ENCODE measurements around the gene EPB41L4B. TPM values are rescaled to one million over a fixed set of nuclear protein-coding genes. Genes with fewer than 3 reads are reported as not detected.
"Not testable (repeated sequence)": the region's sequence is repeated elsewhere in the genome, so short reads cannot be mapped to it uniquely, and the experiment has no call there.

EPB41L4B gene
- total RNA-seq, 1 experiment from 2014 or later, result 24.5 TPM

DNA sequence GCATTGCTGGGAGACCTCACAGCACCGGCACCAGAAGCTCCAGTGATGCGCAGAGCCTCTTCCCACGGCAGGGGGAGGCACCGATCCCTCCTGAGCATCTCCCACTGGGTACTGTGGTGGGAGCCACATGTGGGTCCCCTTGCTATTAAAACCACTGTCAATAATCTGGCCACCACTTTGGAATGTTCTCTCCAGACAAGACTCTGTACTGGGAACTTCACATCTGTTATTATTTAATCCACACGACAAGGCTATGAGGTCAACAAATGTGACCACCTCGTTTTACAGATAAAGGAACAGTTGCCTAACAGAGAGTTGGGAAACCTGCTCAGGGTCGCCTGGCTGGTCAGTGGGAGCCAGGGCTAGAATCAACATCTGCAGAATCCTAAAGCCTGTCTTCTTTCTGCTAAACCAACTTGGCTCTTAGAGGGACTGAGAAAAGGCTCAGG is 72.7 kb downstream of the EPB41L4B start:
- DNase-seq (ENCODE audit: extremely low read depth, low read depth), result no peak

DNA sequence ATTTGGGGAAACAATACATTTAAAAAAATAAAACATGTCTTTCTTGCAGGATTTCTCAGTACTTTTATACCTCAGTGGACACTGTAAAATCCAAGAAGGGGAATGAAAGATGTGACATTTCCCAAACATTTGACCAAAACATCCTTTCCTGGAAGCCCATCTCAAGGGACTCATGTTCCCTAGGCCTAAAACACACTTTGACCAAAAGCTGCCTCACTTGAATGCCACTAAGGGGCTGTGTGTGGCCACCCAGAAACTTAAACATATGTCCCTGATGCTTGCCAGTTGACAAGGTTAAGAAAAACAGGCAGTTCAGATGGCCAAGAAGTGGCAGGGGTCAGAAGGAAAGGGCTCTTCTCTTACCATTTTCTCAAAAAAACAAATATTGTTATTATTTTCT is 73.6 kb downstream of the EPB41L4B start:
- DNase-seq (ENCODE audit: extremely low read depth, low read depth), result no peak

DNA sequence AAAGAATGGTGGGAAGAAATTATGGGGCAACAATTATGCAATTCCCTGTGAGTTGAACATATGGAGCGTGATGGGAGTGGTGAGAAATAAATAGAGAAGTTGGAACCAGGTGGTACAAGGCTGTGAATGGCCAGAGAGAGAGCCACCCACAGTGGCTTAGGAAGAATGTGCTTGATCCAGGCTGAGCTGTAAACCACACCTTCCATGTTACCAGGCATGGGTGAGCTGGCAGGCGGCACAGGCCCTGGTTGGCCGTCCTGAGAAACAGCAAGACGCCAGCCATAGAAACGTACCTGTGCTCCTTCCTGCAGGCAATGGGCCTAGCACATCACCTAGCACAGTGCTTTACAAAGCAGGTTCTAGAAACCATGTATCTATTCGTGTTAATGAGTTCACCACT is 74.3 kb downstream of the EPB41L4B start:
- no peak for DNase-seq (ENCODE audit: extremely low read depth, low read depth)

DNA sequence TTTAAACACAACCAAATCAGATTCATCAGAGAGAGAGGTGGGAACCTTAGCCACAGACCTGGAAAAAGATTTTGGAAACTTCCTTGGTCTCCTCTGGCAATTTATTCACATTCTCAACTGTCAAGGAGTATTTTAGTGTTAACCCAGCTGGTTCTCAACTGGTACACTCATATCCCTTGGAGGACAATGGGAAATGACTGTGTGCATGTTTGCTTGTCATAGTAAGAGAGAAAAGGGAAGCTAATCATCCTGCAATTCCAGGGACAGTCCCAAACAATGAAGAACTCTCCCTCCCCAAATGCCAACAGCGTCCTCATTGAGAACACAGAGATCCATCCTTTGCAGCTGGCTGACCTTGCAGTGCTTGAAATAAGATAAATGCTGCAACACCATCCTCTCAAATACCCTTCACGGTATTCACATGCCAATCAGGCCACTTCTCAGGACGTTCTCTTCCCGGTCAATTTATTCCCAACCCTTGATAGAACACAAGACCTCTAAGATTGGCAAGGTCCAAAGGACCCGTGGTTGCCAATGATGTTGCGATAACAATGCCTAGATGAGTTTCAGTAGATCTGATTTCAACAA is 75.5 kb downstream of the EPB41L4B start:
- DNase-seq (ENCODE audit: extremely low read depth, low read depth), result no peak

DNA sequence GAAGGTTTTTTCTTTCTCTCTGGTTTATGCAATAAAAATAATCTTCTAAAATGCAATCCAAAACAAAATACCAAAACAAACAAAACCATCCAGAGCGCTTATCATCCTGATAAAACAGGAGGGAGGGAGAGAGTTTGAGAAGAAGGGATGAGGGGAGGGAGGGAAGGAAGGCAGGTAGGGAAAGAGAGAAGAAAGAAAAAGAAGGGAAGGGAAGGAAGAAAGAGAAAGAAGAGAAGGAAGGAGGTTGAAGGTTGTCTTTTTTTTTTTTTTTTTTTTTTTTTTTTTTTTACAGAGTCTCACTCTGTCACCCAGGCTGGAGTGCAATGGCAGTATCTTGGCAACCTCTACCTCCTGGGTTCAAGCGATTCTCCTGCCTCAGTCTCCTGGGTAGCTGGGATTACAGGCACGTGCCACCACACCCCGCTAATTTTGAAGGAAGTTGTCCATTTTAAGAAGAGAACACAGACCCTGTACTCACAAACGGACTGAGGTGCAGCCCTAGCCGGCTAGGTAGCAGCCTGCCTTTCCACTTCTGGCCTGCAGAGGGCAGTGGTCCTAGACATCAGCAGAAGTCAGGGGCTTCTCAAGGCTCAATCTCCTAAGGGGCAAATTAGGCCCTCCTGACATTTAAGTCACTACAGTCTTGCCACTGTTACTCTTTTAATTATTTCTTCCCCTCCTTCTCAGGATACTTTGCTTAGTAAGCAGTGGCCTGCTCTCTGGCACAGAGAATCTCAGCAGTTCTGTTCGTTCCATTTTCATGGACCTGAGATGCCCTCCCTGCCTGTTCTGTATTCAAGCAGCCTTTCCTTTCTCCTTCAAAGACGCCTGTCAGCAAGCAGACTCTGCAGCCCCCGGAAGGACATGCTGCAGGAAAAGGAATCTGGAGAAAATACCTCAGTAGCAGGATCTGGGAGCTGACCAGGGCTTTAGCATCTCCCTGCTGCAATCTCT is 76.4 kb downstream of the EPB41L4B start:
- DNase-seq (ENCODE audit: extremely low read depth, low read depth), result peak; percentile 66

DNA sequence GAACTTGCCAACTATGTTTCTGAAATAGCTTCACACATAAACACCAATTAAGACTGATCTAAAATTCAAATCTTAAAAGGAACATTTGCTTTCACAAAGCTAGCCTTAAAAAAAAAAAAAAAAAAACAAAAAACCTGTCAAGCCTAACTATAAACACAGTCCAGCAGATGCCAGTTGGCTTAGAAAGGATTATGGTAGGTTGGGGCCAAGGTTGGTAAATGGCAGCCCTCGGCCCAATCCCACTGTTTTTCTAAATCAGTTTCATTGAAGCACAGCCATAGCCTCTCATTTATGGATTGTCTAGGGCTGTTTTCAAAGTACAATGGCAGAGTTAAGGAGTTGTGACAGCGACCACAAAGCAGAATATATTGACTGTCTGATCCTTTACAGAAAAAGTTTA is 78.1 kb downstream of the EPB41L4B start:
- no peak for DNase-seq (ENCODE audit: extremely low read depth, low read depth)

DNA sequence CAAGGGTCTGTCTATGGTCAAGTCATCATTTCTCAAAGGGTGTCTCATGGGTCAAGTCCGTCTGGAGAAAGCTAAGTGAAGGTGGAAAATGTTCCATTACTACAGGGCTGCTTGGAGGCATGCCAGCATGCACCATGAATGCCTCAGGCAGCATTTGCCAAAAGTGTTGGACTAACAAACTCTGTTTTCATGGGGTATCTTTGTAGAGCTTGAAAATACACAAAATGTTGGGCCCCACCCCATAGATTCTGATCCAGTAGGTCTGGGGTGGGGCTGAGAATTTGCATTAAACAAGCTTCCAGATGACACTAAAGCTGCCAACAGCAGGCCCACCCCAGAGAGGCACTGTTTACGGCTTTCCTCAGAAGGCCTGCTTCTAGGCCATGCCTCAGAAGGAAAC is 78.8 kb downstream of the EPB41L4B start:
- DNase-seq (ENCODE audit: extremely low read depth, low read depth), result no peak

DNA sequence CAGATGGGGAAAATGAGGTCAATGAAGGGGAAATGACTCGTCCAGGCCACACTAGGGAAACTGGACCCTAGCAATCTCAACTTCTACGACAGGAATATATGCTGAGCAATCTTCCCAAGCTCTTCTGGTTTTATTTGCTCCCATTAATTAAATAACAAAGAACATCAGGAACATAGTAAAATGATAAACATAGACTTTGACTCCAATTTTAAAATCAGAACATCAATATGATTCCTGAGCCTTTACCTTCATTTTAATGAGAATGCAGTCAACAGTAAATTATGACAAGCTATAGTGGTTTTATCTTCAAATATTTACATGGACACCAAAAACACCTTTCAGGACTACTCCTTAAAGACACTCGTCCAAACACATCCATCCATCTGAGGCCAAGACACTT is 79.7 kb downstream of the EPB41L4B start:
- no peak for DNase-seq (ENCODE audit: extremely low read depth, low read depth)

DNA sequence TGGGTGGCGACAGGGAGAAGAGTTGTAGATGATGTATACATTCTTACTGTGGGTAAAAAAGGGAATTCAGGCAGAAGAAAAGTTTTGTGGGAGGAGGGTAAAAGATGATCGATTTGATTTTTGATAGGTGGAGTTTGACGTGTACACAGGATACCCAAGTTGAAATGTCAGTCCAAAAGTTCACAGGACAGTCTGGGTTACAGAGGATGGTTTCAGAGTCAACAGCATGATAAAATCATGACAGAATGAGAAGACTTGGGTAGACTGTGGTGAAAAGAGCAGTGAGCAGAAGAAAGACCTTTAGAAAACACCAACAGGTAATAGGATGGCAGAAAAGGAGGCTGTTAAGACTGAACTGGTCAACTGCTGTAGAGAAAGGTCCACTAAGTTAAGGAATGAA is 81.6 kb downstream of the EPB41L4B start:
- no peak for DNase-seq (ENCODE audit: extremely low read depth, low read depth)

DNA sequence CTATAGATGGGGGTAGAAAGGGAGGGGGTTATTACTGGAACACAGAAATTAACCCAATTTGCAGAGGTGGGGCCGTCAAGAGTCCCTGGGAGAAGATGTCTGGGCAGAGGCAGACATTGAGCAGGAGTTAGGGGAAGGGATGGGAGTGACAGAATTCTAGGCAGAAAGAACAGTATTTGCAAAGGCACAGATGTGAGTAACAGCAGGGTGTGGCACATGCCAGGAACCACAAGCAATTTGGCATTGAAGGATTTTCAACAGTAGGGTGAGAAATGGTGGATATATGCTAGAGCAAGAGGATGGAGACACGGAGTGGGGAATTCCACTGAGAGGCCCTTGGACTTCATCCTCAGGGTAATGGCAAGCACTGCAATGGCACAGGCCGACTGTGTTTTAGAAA is 82.2 kb downstream of the EPB41L4B start:
- DNase-seq (ENCODE audit: extremely low read depth, low read depth), result peak; percentile 62

DNA sequence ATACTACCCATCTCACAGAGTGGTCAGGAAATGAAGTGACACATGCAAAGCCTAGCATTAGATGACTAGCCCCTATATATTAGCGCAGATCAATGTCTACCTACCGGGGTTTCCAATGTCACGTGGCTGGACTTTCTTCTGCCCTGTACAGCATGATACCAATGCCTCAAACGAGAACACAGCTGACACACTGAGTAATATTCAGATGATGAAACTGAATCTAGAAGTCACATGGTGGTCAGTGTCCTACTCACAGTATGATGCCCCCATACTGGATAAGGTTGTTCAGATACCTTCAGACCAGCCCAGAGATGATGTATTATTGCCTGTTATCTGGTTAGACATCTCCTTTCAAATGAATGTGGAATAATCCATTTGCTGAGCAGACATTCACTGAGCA is 82.7 kb downstream of the EPB41L4B start:
- no peak for DNase-seq (ENCODE audit: extremely low read depth, low read depth)

DNA sequence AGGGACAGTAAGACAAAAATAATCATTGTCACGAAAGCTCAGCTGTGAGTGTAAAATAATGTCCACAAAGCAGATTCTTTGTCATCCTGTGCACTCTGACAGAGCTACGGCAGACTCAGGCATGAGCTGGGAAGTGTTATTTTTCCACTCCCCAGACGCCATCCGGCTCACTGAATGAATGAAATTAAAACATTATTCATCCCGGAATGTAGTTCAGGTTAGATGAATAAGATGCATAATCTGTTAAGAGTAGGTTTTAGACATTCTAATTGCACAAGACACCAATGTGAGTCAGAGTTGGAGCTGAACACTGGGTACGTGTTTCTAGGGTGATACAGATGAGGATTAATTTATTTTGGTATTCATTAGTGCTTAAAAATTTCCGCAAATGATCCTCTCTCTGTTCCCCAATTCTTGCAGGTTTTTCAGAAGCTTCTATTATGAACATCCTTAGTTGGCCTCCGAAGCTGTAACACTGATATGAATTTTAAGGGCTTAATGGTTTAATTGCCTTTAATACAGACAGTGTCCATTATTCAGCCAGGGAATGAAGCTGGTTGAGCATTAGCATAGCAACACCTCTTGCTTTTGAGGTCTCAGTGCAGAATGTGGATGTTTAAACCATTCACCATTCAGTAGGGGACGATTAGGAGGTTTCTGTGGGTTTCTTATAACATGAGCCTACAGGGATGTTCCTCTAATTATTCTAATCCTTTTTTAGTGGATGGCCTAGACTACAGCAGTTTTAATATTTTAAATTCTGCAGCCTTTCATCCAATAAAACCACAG is 88.2 kb downstream of the EPB41L4B start:
- DNase-seq (ENCODE audit: extremely low read depth, low read depth), result no peak

DNA sequence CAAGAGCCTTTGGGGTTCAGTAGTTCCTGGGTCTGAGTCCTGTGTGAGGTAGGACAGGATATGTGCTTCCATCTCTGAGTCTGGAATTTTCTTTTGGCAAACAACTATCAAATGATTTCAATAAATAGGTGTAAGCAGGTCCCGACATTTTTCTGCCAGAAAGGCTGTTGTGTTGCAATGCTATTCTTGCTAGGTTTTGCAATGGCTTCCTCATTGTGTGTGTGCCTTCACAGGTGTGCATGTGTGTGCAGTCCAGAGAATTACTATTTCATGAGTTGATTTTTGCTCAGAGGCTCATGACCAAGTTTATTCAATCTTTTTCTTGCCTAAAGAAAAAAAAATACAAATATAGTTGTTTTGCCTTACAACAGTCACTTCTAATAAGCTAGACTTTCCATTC is 89.3 kb downstream of the EPB41L4B start:
- DNase-seq (ENCODE audit: extremely low read depth, low read depth), result no peak

DNA sequence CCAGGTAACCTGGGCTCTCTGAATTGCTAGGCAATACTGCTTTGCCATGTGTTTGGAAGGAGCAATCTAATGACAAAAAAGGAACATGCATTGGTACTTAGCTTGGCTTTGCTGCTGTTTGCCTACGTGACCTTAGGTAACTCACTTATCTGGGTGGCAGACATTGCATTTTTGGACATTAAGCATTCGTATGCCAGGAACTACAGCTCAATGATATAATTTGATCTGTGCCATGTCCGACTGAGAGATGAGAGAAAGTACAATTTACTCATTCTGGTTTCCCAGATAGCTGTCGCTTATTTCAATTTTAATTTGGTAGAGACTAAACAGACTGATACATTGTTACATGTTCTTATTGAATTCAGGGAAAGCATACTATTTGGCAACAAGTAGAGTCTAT is 90.6 kb downstream of the EPB41L4B start:
- DNase-seq (ENCODE audit: extremely low read depth, low read depth), result no peak

DNA sequence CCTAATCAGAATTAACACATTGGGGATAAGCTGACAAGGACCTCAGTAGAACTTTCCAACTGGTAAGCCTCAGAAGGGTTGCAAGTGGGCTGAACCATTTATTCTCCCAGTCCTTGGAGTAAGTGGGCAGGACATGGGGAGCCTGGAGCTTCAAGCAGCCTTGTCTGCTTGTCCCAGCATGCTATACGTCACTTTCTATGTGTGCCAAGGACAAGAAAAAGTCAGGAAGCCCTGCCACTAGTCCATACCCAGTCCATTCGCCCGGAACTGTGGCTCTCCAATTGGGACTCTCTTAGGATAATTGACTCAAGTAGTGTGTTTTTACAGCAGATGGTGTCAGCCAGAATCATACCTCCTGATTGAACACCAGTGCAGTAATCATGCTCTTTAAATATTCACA is 91.2 kb downstream of the EPB41L4B start:
- DNase-seq (ENCODE audit: extremely low read depth, low read depth), result no peak

DNA sequence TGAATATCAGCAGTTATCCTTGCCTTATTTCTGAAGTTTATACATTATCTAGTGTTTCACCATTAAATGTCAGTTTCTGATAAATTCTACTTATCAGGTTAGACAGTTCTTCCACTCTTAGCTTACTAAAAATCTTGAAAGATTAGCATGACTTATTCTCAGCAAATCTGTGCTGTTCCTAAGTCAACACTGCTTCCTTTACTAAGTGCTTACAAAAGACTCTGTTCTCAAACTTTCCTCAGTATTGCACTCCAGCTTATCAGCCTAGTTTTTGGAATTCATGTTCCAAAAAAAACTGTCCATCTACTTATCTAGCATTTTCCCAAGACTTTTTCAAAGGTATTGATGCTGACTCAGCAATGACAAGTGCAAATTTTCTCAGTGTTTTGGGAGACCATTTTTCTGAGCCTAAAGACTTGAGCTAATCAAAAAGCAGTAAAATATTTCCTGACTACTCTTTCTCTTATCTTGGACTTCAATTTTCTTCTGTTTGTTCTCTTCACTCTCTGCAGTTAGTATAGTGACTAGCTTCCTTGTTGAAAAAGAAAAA is 92.7 kb downstream of the EPB41L4B start:
- no peak for DNase-seq (ENCODE audit: extremely low read depth, low read depth)

DNA sequence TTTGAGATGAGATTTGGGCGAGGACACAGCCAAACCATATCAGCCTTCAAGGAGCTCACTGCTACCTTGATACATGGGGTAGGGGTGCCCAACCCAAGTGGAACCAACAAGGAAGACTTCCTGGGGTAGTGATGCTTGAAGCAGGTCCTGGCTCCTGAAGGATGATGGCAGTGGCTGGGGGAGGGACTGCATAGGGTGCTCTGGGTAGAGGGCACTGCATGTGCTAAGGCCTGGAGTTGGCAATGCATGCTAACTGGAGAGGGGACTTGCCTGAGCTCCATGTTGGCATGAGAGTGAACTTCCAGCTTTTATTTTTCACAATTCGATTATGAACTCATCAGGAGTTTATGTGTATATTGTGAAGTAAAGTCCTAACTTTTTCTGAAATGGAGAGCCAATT is 95.2 kb downstream of the EPB41L4B start:
- no peak for DNase-seq (ENCODE audit: extremely low read depth, low read depth)

DNA sequence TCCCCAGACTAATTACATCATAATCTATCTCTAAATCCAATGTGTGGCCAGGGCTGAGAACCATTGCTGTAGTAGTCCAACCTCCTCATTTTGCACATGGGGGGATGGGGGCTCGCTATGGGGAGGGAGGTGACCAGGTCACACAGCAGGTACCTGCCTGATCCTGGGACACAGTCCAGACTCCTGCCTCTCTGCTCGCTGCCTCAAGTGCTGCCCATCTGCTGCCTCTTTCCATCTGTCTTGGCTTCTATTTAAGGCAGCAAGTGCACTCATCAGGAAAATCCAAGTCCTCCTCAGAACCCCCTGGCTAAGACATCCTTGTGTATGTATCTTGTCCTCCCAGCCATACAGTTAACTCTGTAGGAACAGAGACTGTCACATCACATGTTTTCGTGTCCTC is 96.1 kb downstream of the EPB41L4B start:
- no peak for DNase-seq (ENCODE audit: extremely low read depth, low read depth)

DNA sequence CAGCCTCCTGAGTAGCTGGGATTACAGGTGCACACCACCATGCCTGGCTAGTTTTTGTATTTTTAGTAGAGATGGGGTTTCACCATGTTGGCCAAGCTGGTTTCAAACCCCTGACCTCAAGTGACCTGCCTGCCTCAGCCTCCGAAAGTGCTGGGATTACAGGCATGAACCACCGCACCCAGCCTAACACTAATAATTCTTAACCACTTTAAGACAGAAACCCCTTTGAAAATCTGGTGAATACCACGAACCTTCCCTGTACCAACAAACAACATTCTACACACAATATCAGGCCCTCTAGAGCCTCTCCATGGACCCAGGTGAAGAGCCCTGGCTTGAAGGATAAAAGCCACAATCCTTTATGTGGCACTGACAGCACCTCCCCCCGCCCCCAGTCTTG is 102.6 kb downstream of the EPB41L4B start:
- DNase-seq (ENCODE audit: extremely low read depth, low read depth), result not testable (repeated sequence)

DNA sequence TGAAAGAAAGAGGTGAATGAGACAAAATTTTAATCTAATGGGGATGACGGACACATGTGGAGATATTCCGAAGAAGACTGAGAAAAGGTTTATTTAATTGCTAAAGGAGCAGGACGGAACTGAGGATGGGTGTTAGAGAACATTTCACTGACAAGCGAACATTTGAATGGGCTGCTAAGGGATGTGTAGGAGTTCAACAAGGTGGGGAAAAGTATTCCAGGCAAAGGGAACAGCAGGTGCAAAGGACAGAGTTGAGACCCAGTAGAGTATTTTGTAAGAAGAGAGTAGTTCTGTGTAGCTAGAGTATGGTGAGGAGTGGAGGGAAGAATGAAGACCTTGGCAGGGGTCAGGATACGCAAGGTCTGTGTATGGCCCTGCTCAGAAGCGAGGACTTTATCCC is 106.4 kb downstream of the EPB41L4B start:
- no peak for DNase-seq (ENCODE audit: extremely low read depth, low read depth)
